NAMALWA (cell line): Measurements from ENCODE around the gene EPB41L1.
A peak's percentile ranks its signal among the peaks of the same experiment; 100 is the strongest.

Source experiments
- DNase-seq: peaks from one replicate; pipeline ENCODE4 v3.0.0-alpha.2; 2015; ENCODE audit warnings: low spot score

Gene EPB41L1

GRCh38 chr20:36228770-36229169 lies 74.2 kb downstream of the EPB41L1 start:
- DNase-seq, result no peak

- no peak for DNase-seq
Measured at GRCh38 chr20:36230019-36230418, 75.5 kb downstream of the EPB41L1 start.

GRCh38 chr20:36231331-36231730 lies 76.8 kb downstream of the EPB41L1 start:
- no peak for DNase-seq

- DNase-seq, result no peak
Measured at GRCh38 chr20:36234771-36235320, 80.3 kb downstream of the EPB41L1 start.

GRCh38 chr20:36235892-36236785 lies 81.6 kb downstream of the EPB41L1 start, which contains the start of gene AAR2:
TSS of gene AAR2 (plus strand) at chr20:36236478. CDS start at chr20:36239869, 3,391 bp downstream.
- peak; percentile 83 for DNase-seq

GRCh38 chr20:36236786-36237121 lies 82.2 kb downstream of the EPB41L1 start:
- DNase-seq, result no peak

GRCh38 chr20:36237477-36237876 lies 82.9 kb downstream of the EPB41L1 start:
- peak; percentile 17 for DNase-seq

- no peak for DNase-seq
Measured at GRCh38 chr20:36238153-36238552, 83.6 kb downstream of the EPB41L1 start.

GRCh38 chr20:36238760-36239159 lies 84.2 kb downstream of the EPB41L1 start:
- no peak for DNase-seq

GRCh38 chr20:36240076-36240475 lies 85.5 kb downstream of the EPB41L1 start:
- DNase-seq, result no peak

GRCh38 chr20:36241678-36242077 lies 87.1 kb downstream of the EPB41L1 start:
- no peak for DNase-seq

- DNase-seq, result no peak
Measured at GRCh38 chr20:36243726-36244125, 89.2 kb downstream of the EPB41L1 start.

GRCh38 chr20:36246401-36246800 lies 91.9 kb downstream of the EPB41L1 start:
- no peak for DNase-seq

- no peak for DNase-seq
Measured at GRCh38 chr20:36248836-36249235, 94.3 kb downstream of the EPB41L1 start.

GRCh38 chr20:36249450-36249849 lies 94.9 kb downstream of the EPB41L1 start:
- DNase-seq, result no peak

GRCh38 chr20:36251426-36251825 lies 96.9 kb downstream of the EPB41L1 start:
- DNase-seq, result no peak

GRCh38 chr20:36252511-36252910 lies 98.0 kb downstream of the EPB41L1 start:
- no peak for DNase-seq

GRCh38 chr20:36253036-36253435 lies 98.5 kb downstream of the EPB41L1 start:
- DNase-seq, result no peak

- no peak for DNase-seq
Measured at GRCh38 chr20:36254076-36254475, 99.5 kb downstream of the EPB41L1 start.

- no peak for DNase-seq
Measured at GRCh38 chr20:36255445-36255844, 100.9 kb downstream of the EPB41L1 start.

GRCh38 chr20:36259177-36260061 lies 104.9 kb downstream of the EPB41L1 start:
- no peak for DNase-seq

GRCh38 chr20:36260316-36260715 lies 105.8 kb downstream of the EPB41L1 start:
- DNase-seq, result no peak
